ENCODE measurements around the gene IRF6. TPM values are rescaled to one million over a fixed set of nuclear protein-coding genes. Genes with fewer than 3 reads are reported as not detected.

Gene IRF6
- total RNA-seq, 2 donors from 2014 or later: 0.20 to 1.1 TPM

- no peak for ATAC-seq
- peak overlapping the region; percentile 70 for H3K4me3 Mint-ChIP-seq
- no peaks in the 10 kb centered on the region for H3K27me3 Mint-ChIP-seq
- H3K36me3 Mint-ChIP-seq (ENCODE audit: low read depth): peaks cover 22% of the 10 kb centered on the region
- no peak for DNase-seq
- H3K4me1 Mint-ChIP-seq: peaks cover 21% of the 10 kb centered on the region
- no peaks in the 10 kb centered on the region for H3K9me3 ChIP-seq (ENCODE audit: control insufficient read depth, low read length, poor library complexity, severe bottlenecking)
- H3K27ac Mint-ChIP-seq: no peak overlapping the region
Observed at GRCh38 chr1:209774592-209774991, 31.4 kb downstream of the IRF6 start.

DNA sequence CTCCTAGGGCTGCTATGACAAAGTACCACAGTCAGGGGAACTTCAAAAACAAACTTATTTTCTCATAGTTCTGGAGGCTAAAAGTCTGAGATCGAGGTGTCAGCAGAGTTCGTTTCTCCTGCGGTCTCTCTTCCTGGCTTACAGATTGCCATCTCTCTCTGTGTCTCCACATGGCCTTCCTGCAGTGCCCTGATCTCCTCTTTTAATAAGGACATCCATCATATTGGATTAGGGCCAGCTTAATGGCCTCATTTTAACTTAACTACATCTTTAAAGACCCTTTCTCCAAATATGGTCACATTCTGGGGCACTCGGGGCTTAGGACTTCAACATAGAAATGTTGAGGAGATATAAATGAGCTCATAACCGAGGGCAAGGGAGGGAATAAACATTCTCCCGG, 33.8 kb downstream of the IRF6 start:
- DNase-seq (no peak), ATAC-seq (no peak)
- H3K9me3 ChIP-seq (ENCODE audit: control insufficient read depth, low read length, poor library complexity, severe bottlenecking): no peaks in the 10 kb centered on the region
- H3K4me1 Mint-ChIP-seq: peaks cover 30% of the 10 kb centered on the region
- no peak overlapping the region for H3K27ac Mint-ChIP-seq
- no peak overlapping the region for H3K4me3 Mint-ChIP-seq
- peaks cover 24% of the 10 kb centered on the region for H3K36me3 Mint-ChIP-seq (ENCODE audit: low read depth)
- H3K27me3 Mint-ChIP-seq: no peaks in the 10 kb centered on the region

GRCh38 chr1:209770636-209771415, 35.1 kb downstream of the IRF6 start:
- no peak for DNase-seq
- Mint-ChIP-seq H3K27ac (no peak overlapping the region), H3K4me1 (peaks cover 39% of the 10 kb centered on the region), H3K27me3 (no peaks in the 10 kb centered on the region), H3K4me3 (no peak overlapping the region), H3K36me3 (ENCODE audit: low read depth) (peaks cover 30% of the 10 kb centered on the region)
- H3K9me3 ChIP-seq (ENCODE audit: control insufficient read depth, low read length, poor library complexity, severe bottlenecking): no peaks in the 10 kb centered on the region
- no peak for ATAC-seq

GRCh38 chr1:209769971-209770370, 36.0 kb downstream of the IRF6 start:
- DNase-seq: no peak
- no peak for ATAC-seq
- H3K36me3 Mint-ChIP-seq (ENCODE audit: low read depth): peaks cover 28% of the 10 kb centered on the region
- no peak overlapping the region for H3K4me3 Mint-ChIP-seq
- H3K27ac Mint-ChIP-seq: no peak overlapping the region
- H3K27me3 Mint-ChIP-seq: no peaks in the 10 kb centered on the region
- peaks cover 38% of the 10 kb centered on the region for H3K4me1 Mint-ChIP-seq
- H3K9me3 ChIP-seq (ENCODE audit: control insufficient read depth, low read length, poor library complexity, severe bottlenecking): no peaks in the 10 kb centered on the region

DNA sequence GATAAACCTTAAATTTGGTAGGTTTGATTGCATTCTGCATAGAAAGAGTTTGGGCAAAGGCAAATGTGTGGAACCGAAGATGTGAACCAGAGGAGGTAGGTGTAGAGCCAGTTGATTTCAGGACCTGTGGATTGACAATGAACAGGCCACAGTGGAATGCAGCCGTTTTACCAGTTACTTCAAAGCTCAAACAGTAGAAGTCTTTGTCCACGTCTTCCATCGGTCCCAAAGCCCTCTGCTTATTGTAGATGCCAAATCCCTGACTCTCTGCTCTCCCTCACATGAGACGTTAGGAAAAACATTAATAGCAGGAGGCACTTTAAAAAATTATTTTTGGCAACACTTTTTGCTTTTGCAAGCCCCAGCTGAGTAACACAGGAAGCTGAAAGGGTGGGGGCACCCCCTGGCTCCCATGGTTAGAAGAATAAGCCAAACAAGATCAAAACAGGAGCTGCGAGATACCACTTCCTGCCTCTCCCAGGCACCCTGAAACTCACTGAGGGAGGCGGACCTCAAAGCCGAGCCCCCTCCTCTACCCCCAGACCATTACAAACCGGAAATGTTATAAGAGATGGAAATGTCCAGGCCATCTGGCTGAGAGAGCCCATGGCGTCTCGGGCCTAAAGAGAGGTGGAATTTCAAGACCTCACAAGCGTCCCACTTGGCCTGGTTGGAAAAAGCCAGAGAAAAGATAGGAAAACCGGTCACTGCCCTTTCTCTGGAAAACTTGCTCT, 36.6 kb downstream of the IRF6 start:
- H3K36me3 Mint-ChIP-seq (ENCODE audit: low read depth): peaks cover 23% of the 10 kb centered on the region
- no peak overlapping the region for H3K4me3 Mint-ChIP-seq

DNA sequence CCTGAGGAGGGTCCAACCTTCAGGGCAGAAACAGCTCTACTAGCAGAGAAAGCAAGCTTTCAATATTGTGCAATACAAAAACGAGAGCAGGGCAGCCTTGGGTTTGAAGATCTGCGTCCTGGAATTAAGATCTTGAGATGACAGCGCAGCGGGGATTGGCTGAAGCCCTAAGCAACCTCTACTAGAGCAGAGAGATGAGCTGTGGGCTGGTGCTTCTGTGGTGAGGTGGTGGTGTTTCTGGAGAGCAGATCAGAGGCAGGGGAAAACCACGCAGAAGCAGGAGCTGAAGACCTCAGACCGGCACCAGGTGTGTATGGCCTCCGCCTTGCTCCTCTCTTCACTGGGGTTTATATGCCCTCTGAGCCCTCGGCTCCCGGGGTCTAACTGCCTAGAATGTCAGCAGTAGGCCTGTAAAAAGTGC, 37.6 kb downstream of the IRF6 start:
- Mint-ChIP-seq H3K4me3 (no peak overlapping the region), H3K36me3 (ENCODE audit: low read depth) (peaks cover 23% of the 10 kb centered on the region), H3K27me3 (no peaks in the 10 kb centered on the region), H3K4me1 (peaks cover 37% of the 10 kb centered on the region), H3K27ac (no peak overlapping the region)
- DNase-seq: peak; percentile 44 to 71 (median 65)
- H3K9me3 ChIP-seq (ENCODE audit: control insufficient read depth, low read length, poor library complexity, severe bottlenecking): no peaks in the 10 kb centered on the region
- peak; percentile 93 for ATAC-seq

More for the DNA sequence above, 36.6 kb downstream of the IRF6 start:
- peaks cover 33% of the 10 kb centered on the region for H3K4me1 Mint-ChIP-seq
- no peak overlapping the region for H3K27ac Mint-ChIP-seq
- peak; percentile 67 for ATAC-seq
- H3K9me3 ChIP-seq (ENCODE audit: control insufficient read depth, low read length, poor library complexity, severe bottlenecking): no peaks in the 10 kb centered on the region
- peak; percentile 24 to 45 (median 39) for DNase-seq
- H3K27me3 Mint-ChIP-seq: no peaks in the 10 kb centered on the region

DNA sequence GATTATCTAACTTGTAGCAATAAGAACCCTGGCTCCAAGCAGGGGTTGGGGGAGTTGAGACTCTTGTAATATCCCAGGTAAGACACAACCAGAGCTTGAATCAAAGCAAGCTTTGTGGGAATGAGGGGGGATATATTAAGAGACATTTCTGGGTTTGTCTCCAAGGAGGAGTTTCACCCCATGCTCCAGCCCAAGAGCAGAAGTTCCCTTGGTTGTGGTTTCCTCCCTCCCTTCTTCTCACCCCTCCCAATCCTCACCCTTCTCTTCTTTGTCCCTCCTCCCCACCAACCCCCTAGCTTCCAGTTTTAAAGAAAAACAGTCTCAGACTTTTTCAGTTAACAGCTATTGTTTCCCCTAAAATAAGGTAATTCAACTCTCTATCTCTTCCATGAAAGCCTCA, 38.2 kb downstream of the IRF6 start:
- Mint-ChIP-seq H3K4me1 (peaks cover 43% of the 10 kb centered on the region), H3K4me3 (no peak overlapping the region), H3K27me3 (no peaks in the 10 kb centered on the region), H3K27ac (no peak overlapping the region), H3K36me3 (ENCODE audit: low read depth) (peaks cover 21% of the 10 kb centered on the region)
- H3K9me3 ChIP-seq (ENCODE audit: control insufficient read depth, low read length, poor library complexity, severe bottlenecking): no peaks in the 10 kb centered on the region
- no peak for ATAC-seq
- no peak for DNase-seq

- H3K9me3 ChIP-seq (ENCODE audit: control insufficient read depth, low read length, poor library complexity, severe bottlenecking): no peaks in the 10 kb centered on the region
- ATAC-seq (no peak), DNase-seq (no peak)
- peaks cover 22% of the 10 kb centered on the region for H3K36me3 Mint-ChIP-seq (ENCODE audit: low read depth)
- no peaks in the 10 kb centered on the region for H3K27me3 Mint-ChIP-seq
- H3K4me3 Mint-ChIP-seq: no peak overlapping the region
- peaks cover 49% of the 10 kb centered on the region for H3K4me1 Mint-ChIP-seq
- no peak overlapping the region for H3K27ac Mint-ChIP-seq
Observed at GRCh38 chr1:209767096-209767495, 38.8 kb downstream of the IRF6 start.

GRCh38 chr1:209766051-209766450, 39.9 kb downstream of the IRF6 start:
- peaks cover 58% of the 10 kb centered on the region for H3K4me1 Mint-ChIP-seq
- H3K9me3 ChIP-seq (ENCODE audit: control insufficient read depth, low read length, poor library complexity, severe bottlenecking): no peaks in the 10 kb centered on the region
- ATAC-seq: no peak
- H3K4me3 Mint-ChIP-seq: no peak overlapping the region
- H3K36me3 Mint-ChIP-seq (ENCODE audit: low read depth): peaks cover 25% of the 10 kb centered on the region
- H3K27ac Mint-ChIP-seq: no peak overlapping the region
- H3K27me3 Mint-ChIP-seq: no peaks in the 10 kb centered on the region
- DNase-seq: no peak

- DNase-seq: no peak
- Mint-ChIP-seq H3K4me3 (peak overlapping the region; percentile 75), H3K4me1 (peaks cover 68% of the 10 kb centered on the region), H3K27me3 (no peaks in the 10 kb centered on the region), H3K36me3 (ENCODE audit: low read depth) (peaks cover 15% of the 10 kb centered on the region), H3K27ac (no peak overlapping the region)
- ATAC-seq: no peak
- H3K9me3 ChIP-seq (ENCODE audit: control insufficient read depth, low read length, poor library complexity, severe bottlenecking): no peaks in the 10 kb centered on the region
Observed at GRCh38 chr1:209761011-209761635, 44.8 kb downstream of the IRF6 start.

- no peaks in the 10 kb centered on the region for H3K27me3 Mint-ChIP-seq
- peaks cover 17% of the 10 kb centered on the region for H3K36me3 Mint-ChIP-seq (ENCODE audit: low read depth)
Observed at GRCh38 chr1:209759829-209760359, 46.0 kb downstream of the IRF6 start.

DNA sequence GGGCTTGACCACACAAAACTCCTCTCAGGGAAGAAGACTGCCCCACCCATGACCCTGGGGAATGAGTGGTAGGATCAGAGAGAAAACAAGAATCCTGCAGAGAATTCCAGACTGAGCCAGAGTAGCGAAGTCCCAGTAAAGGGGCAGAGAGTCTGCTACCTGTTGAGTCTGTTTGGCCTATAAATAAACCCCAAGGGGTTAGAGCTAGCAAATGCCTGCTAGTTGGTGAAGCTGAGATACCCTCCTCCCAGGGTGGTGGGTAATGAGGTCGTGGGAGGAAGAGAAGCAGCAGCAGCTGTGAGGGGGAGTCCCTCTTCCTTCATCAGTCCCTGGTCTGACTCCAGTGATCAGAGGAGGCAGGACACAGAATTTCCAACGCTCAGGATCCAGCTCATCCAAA, 47.5 kb downstream of the IRF6 start:
- no peak for ATAC-seq

More at GRCh38 chr1:209759829-209760359, 46.0 kb downstream of the IRF6 start:
- no peak for ATAC-seq
- no peak for DNase-seq
- no peak overlapping the region for H3K4me3 Mint-ChIP-seq
- peaks cover 72% of the 10 kb centered on the region for H3K4me1 Mint-ChIP-seq
- no peak overlapping the region for H3K27ac Mint-ChIP-seq
- no peaks in the 10 kb centered on the region for H3K9me3 ChIP-seq (ENCODE audit: control insufficient read depth, low read length, poor library complexity, severe bottlenecking)

More for the DNA sequence above, 47.5 kb downstream of the IRF6 start:
- peak overlapping the region; percentile 99 for H3K4me3 Mint-ChIP-seq
- peaks cover 13% of the 10 kb centered on the region for H3K36me3 Mint-ChIP-seq (ENCODE audit: low read depth)
- no peaks in the 10 kb centered on the region for H3K27me3 Mint-ChIP-seq
- no peak for DNase-seq
- no peak overlapping the region for H3K27ac Mint-ChIP-seq
- peaks cover 72% of the 10 kb centered on the region for H3K4me1 Mint-ChIP-seq
- H3K9me3 ChIP-seq (ENCODE audit: control insufficient read depth, low read length, poor library complexity, severe bottlenecking): no peaks in the 10 kb centered on the region
